ENCODE data around the gene LSM14A.
"Not testable (repeated sequence)": the region's sequence is repeated elsewhere in the genome, so short reads cannot be mapped to it uniquely, and the experiment has no call there.

Gene LSM14A

GRCh38 chr19:34229721-34230120 lies 57.4 kb downstream of the LSM14A start:
- no peak for DNase-seq (ENCODE audit: low read depth)

- DNase-seq (ENCODE audit: low read depth) = no peak
These were observed 58.5 kb downstream of the LSM14A start for GRCh38 chr19:34230820-34231219.

- DNase-seq (ENCODE audit: low read depth) = no peak
These were observed 59.1 kb downstream of the LSM14A start for GRCh38 chr19:34231439-34231838.

- no peak for DNase-seq (ENCODE audit: low read depth)
These were observed 60.5 kb downstream of the LSM14A start for GRCh38 chr19:34232566-34233481.

- DNase-seq (ENCODE audit: low read depth) = no peak
These were observed 63.2 kb downstream of the LSM14A start for GRCh38 chr19:34235425-34235940.

GRCh38 chr19:34236035-34236987 lies 64.0 kb downstream of the LSM14A start:
- DNase-seq (ENCODE audit: low read depth) = no peak

- no peak for DNase-seq (ENCODE audit: low read depth)
These were observed 65.0 kb downstream of the LSM14A start for GRCh38 chr19:34237283-34237682.

- DNase-seq (ENCODE audit: low read depth) = no peak
These were observed 65.6 kb downstream of the LSM14A start for GRCh38 chr19:34237939-34238338.

GRCh38 chr19:34241513-34242337 lies 69.4 kb downstream of the LSM14A start:
- no peak for DNase-seq (ENCODE audit: low read depth)

GRCh38 chr19:34243138-34243875 lies 71.0 kb downstream of the LSM14A start:
- not testable (repeated sequence) for DNase-seq (ENCODE audit: low read depth)

GRCh38 chr19:34243876-34244578 lies 71.7 kb downstream of the LSM14A start:
- DNase-seq (ENCODE audit: low read depth) = no peak

- DNase-seq (ENCODE audit: low read depth) = no peak
These were observed 72.5 kb downstream of the LSM14A start for GRCh38 chr19:34244611-34245299.

GRCh38 chr19:34246340-34246739 lies 74.0 kb downstream of the LSM14A start:
- no peak for DNase-seq (ENCODE audit: low read depth)

GRCh38 chr19:34248941-34249340 lies 76.6 kb downstream of the LSM14A start:
- DNase-seq (ENCODE audit: low read depth) = no peak

GRCh38 chr19:34253167-34253566 lies 80.9 kb downstream of the LSM14A start:
- DNase-seq (ENCODE audit: low read depth) = not testable (repeated sequence)

- DNase-seq (ENCODE audit: low read depth) = not testable (repeated sequence)
These were observed 81.4 kb downstream of the LSM14A start for GRCh38 chr19:34253681-34254045.

- peak; percentile 78 for DNase-seq (ENCODE audit: low read depth)
These were observed 81.9 kb downstream of the LSM14A start, which contains the start of gene GARRE1 for GRCh38 chr19:34254046-34254697. GARRE1 (plus strand) TSS chr19:34254554; CDS start chr19:34300474, 45,920 bp downstream.

- DNase-seq (ENCODE audit: low read depth) = peak; percentile 6
These were observed 82.6 kb downstream of the LSM14A start for GRCh38 chr19:34254698-34255432.

All from activated T-helper 1 cell treated with Interleukin-2 at 50 U/mL for 16 hours (primary cell).